Thyroid gland (tissue), 4 donors: ENCODE data around the gene PCDH12.

ENCODE experiments used
- POLR2A ChIP-seq, 2 donors: fragments of 450-650 bp; IDR thresholded peaks; one replicate each; pipeline ENCODE4 v1.6.1; 2017; ENCODE audit warnings: antibody characterized with exemption in 2 of 2, mild to moderate bottlenecking in 2 of 2, moderate library complexity in 1 of 2
- TF ChIP-seq, protein P1 (sequence below), 6 experiments: fragments of 200-600 bp in 3 of 6; fragments of 450-650 bp in 3 of 6; sonication (generic) in 3 of 6; IDR thresholded peaks; one replicate each; pipeline ENCODE4 v1.5.1; 2016 to 2019; ENCODE audit warnings: antibody characterized with exemption in 6 of 6, mild to moderate bottlenecking in 2 of 6, inconsistent platforms in 1 of 6, moderate library complexity in 1 of 6

DNA sequence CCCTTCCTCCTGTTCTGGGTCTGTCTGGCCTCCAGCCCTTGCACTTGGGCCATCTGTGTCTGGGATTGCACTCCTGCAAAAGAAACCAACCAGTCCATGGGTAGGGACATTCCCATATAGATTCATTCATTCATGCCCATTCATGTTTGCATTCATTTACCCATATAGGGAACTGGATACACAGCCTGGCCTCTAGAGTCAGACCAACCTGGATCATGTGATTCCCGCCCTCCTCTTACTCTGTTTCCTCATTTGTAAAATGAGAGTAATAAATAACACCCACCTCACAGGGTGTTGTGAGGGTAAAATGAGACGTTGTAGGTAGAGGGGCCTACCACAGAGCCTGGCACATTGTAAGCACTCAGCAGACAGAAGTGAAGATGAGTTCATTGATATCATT, 8.5 kb downstream of the PCDH12 start:
- TF ChIP-seq, protein P1, sequence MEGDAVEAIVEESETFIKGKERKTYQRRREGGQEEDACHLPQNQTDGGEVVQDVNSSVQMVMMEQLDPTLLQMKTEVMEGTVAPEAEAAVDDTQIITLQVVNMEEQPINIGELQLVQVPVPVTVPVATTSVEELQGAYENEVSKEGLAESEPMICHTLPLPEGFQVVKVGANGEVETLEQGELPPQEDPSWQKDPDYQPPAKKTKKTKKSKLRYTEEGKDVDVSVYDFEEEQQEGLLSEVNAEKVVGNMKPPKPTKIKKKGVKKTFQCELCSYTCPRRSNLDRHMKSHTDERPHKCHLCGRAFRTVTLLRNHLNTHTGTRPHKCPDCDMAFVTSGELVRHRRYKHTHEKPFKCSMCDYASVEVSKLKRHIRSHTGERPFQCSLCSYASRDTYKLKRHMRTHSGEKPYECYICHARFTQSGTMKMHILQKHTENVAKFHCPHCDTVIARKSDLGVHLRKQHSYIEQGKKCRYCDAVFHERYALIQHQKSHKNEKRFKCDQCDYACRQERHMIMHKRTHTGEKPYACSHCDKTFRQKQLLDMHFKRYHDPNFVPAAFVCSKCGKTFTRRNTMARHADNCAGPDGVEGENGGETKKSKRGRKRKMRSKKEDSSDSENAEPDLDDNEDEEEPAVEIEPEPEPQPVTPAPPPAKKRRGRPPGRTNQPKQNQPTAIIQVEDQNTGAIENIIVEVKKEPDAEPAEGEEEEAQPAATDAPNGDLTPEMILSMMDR (IDR thresholded peaks at IDR 0.05), result no peak
- no peak for TF ChIP-seq POLR2A (IDR thresholded peaks at IDR 0.05)
